COLO668 (cell line): ENCODE measurements around the gene ZNF575.
"Not testable (repeated sequence)": the region's sequence is repeated elsewhere in the genome, so short reads cannot be mapped to it uniquely, and the experiment has no call there.

Source experiments
- DNase-seq: peaks from one replicate; lab custom pipeline; 2025; ENCODE audit not compliant: unreplicated experiment; lab: John Stamatoyannopoulos, UW

ZNF575 gene

DNA sequence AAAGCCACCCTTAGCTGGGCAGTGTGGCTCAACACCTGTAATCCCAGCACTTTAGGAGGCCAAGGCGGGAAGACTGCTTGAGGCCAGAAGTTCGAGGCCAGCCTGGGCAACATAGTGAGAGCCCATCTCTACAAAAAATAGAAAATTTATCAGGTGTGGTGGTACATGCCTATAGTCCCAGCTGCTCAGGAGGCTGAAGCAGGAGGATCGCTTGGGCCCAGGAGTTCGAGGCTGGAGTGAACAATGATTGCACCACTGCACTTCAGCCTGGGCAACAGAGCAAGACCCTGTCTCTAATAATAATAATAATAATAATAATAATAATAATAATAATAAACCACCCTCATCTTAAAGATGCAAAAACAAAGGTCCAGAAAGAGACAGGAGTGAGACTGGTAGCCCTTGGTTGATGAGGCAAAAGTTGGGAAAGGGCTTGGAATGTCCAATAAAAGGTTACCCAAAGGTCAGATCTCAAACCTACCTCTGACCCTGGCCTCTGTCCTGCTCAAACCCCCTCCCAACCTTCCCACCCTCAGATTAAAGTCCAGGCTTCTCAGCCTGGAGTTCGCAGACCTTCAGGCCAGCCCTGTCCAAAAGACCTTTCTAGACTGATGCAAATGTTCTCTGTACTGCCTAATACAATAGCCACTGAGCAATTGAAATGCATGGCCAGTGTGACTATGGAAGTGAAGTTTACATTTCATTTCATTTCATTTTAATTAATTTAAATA, 9.1 kb downstream of the ZNF575 start:
- DNase-seq: no peak

GRCh38 chr19:43544077-43544476, 11.1 kb downstream of the ZNF575 start:
- no peak for DNase-seq

DNA sequence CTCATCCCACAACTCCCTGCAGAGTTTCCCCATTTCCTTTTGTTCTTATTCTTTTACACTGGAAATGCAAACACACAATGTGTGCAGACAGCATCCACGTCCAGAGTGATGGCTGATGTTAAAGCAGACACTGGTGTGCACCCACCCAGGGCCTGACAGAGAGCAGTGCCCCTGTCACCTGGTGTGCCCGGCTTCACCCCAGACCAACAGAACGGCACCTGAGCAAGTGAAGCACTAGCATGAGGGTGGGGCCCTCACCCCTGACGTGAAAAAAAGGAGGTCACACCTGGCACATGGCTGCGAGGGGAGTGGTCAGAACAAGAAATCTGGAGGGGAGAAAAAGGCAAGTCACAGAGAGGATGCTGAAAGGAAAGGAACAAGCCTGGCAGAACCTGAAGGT, 12.3 kb downstream of the ZNF575 start:
- DNase-seq: no peak

DNA sequence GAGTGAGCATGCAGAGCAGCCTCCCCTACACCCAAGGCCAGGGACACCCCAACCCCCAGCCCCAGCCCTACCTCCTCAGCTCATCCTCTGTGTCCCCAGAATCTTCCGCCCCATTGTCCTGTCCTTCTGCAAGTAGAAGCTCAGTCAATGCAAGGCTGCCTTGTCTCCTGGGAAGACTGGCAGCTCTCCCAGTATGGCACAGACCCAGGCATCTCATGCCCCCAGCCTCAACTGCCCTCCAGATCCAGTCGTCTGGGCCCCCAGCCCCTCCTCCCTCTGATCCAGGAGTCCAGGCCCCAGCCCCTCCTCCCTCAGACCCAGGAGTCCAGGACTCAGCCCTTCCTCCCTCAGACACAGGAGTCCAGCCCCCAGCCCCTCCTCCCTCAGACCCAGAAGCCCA, 13.0 kb downstream of the ZNF575 start:
- DNase-seq: no peak

- no peak for DNase-seq
These were observed 13.6 kb downstream of the ZNF575 start for GRCh38 chr19:43546581-43546980.

DNA sequence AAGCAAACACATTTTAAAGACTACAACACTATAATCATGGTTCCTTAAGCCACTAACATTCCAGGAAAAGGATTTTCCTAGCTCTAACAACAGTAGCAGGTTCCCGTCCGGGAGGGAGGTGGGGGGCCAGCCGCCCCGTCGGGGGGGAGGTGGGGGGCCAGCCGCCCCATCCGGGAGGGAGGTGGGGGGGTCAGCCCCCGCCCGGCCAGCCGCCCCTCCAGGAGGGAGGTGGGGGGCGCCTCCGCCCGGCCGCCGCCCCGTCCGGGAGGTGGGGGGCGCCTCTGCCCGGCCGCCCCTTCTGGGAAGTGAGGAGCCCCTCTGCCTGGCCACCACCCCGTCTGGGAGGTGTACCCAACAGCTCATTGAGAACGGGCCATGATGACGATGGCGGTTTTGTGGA, 14.9 kb downstream of the ZNF575 start:
- not testable (repeated sequence) for DNase-seq

GRCh38 chr19:43548706-43549105, 15.7 kb downstream of the ZNF575 start:
- DNase-seq: no peak

DNA sequence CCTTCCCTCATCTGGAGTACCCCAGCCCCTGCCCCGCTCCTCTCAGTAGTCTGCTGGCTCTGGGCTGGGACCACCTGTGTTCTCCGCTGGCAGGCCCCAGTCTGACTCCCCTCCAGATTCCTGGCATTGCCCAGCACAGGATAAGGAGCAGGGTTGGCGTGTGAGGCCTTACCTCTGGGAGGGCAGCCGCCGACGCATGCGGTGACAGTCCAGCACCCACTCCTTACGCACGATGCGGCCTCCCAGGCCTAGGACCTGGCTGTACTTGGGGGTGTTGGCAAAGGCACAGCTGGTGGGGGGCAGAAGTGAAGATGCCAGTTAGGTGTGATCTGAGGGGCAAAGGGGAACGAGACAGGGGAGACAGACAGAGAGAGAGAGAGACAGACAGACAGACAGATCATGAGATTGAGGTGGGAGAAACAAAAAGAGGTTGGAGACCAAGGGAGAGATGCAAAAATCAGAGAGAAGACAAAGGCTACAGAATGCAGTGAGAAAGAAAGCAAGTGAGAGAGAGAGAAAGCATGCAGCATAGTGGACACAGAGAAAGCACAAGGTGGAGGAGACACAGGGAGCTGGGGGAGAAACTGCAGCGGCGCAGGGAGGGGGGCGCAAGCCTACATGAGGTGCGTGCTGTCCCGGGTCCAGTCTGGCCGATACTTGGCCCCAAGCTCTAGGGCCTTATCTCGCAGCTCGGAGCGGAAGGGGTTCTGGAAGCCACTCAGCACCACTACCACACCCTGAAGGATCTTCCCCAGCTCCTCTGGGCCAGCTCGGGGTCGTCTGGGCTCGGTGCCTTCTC, 18.6 kb downstream of the ZNF575 start:
- no peak for DNase-seq

DNA sequence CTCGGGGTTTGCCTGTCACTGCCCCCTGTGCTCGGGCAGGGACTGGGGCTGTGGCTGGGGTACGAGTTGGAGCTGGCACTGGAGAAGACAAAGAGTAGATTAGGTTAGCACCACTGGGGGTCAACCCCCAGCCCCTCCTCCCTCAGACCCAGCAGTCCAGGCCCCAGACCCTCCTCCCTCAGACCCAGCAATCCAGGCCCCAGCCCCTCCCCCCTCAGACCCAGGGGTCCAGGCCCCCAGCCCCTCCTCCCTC, 19.1 kb downstream of the ZNF575 start:
- DNase-seq: no peak

DNA sequence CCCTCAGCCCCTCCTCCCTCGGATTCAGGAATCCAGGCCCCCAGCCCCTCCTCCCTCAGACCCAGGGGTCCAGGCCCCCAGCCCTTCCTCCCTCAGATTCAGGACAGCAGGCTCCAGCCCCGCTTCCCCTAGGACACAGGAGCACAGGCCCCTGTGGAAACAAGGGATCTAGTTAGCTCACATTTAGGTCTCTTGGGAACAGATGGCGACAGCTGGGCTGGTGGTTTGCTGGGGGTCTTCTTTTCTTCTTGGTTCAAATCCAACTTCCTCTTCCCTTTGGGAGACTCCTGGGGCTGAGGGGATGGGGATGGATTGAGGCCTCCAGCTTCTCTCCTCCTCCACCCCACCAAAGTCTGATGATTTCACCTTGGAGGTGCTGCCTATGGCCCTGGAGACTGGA, 19.6 kb downstream of the ZNF575 start:
- no peak for DNase-seq

DNA sequence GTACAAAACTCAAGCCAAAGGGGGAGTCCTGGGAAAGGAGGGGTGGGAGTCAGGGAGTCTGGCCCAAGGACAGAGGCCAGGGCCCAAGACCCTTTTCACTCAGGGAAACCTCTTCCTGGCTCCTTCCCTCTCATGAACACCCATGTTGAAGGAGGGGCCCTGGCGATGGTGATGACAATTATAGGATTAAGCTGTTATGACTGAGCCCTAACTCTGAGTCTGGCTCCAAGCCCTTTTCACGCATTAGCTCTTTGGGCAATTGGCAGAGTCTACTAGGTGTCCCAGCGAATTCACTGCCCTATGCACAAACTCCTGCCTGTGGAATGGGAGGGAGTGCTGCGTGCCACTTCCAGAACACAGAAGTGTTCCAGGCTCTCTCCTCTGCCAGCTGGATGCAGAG, 20.7 kb downstream of the ZNF575 start:
- no peak for DNase-seq

- DNase-seq: no peak
These were observed 21.4 kb downstream of the ZNF575 start for GRCh38 chr19:43554317-43554895.

- DNase-seq: peak; percentile 70
These were observed 22.3 kb downstream of the ZNF575 start for GRCh38 chr19:43555185-43555770.

- no peak for DNase-seq
These were observed 27.7 kb downstream of the ZNF575 start for GRCh38 chr19:43560687-43561086.

DNA sequence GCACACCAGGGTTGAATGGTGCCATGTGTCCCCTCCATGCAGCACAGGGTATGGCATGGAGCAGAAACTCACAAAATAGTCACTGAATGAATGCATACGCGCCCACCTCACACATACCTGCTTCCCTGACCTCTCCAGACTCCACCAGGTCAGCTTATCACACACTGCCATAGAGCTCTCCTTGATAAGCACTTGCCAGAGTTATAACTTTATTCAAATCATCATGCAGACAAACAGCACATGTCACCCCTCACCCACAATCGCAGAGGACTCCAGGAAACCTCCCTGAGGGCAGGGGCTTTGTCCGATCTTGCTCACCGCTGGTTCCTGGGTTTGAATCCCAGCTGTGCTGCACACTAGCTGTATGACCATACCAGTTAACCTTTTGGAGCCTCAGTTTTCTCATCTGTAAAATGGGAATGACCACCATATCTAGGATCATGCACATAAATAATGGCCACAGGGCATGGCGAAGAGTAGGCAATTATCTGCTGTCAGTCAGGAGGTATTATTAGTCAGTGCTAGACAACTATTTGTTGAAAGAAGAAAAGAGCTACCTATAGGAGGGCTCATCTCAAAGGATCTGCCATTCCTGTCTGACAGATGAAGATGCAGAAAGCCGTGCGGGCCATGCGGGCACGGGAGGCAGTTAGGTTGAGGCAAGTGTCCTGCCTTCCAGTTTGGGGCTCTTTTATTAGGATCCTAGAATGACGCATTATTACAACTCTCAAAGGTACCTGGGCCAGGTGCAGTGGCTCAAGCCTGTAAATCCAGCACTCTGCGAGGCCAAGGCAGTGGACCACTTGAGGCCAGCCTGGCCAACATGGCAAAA, 28.4 kb downstream of the ZNF575 start:
- DNase-seq: no peak

DNA sequence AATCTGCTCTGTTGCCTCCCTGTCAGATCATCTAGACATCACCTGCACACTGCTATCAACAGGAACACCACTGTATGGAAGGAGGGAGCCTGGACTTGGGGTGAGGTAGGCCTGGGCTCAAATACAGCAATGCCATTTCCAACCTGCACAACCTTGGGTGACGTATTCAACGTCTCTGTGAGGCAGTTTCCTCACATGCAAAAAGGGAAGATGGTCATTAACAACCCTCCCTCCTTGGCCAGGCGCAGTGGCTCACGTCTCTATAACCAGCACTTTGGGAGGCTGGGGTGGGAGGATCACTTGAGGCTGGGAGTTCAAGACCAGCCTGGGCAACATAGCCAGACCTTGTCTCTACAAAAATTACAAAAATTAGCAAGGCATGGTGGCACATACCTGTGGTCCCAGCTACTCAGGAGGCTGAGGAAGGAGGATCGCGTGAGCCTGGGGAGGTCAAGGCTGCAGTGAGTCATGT, 29.3 kb downstream of the ZNF575 start:
- DNase-seq: no peak

- no peak for DNase-seq
These were observed 29.8 kb downstream of the ZNF575 start for GRCh38 chr19:43562698-43563241.

DNA sequence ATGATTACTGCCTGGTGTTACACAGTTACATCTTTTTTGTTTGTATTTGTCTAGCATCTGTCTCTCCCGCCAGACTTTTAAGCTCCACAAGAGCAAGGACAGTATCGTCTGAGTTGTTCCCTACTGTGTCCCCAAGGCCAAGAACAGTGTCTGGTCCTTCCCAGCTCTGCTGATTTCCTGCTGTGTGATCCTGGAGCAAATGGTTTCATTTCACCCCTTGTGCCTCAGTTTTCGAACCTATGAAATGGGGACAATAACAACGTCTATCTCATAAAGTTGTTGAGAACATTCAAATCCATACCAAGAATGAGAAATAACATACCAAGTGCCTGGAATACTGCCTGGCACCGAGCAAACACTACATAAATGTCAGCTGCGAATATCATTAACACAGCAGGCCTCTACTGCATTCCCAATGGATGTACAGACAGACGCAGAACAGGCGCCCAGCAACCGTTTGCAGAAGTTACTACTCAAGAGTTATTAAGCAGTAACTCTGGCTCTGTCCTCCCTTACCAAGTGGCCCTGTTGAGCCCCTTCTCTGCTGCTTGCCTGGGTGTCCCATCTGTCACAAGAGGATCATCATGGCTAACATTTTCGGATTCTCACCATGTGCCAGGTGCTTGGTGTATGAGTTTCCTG, 30.9 kb downstream of the ZNF575 start:
- no peak for DNase-seq

DNA sequence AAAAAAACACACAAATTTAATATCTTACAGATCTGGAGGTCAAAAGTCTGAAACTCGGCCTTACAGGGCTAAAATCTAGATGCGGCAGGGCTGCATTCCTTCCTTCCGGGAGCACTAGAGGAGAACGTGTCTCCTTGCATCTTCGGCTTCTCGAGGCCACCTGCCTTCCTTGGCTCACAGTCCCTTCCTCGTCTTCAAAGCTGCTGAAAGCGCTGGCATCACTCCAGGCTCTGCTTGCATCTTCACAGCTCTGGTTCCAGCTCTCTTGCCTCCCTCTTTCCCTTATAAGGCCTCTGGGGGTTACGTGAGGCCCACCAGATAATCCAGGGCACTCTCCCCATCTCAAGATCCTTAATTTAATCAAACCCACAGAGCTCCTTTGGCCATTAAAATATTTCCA, 31.8 kb downstream of the ZNF575 start:
- no peak for DNase-seq

DNA sequence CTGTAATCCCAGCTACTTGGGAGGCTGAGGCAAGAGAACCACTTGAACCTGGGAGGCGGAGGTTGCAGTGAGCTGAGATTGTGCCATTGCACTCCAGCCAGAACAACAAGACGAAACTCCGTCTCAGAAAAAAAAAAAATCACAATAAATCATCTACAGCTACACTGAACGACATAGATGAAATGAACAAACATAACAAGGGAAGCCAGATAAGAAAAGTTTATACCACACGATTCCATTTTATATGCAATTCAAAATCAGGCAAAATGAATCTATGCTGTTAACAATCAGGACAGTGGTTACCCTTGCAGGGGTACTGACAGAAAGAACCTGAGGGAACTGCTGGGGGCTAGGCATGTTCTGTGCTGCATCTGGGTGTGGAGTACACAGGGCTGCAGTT, 36.7 kb downstream of the ZNF575 start:
- DNase-seq: no peak
